ENCODE data around the gene CKB.
A peak's percentile ranks its signal among the peaks of the same experiment; 100 is the strongest.

The CKB gene

DNA sequence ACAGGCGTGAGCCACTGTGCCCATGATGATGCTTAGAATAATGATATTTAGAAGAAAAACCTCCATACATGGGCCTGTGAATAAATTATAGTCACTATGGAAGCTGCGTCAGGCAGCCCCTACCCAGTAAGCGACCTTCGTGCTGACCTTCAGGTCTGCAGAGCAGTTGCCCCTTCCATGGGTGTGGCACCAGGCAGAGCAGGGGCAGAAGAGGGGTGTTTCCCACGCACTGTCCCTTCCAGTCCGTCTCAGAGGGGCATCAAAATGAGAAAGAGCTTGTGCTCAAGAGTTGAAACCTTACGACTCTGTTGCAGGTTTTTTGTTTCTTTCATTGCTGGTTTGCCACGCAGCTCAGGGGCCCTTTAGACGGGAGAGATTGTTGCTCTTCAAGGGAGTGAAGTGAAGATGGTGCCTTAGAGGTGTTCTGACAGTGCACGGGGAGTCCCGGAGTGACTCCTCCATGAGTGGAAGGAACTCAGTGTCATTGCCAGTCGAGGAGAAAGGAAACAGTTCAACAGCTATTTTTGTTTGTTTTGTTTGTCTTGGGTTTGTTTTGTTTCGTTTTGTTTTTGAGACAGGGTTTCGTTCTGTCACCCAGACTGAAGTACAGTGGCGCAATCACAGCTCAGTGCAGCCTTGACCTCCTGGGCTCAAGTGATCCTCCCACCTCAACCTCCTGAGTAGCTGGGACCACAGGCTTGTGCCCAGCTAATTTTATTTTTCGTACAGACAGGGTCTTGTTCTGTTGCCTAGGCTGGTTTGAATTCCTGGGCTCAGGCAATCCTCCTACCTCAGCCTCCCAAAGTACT lies 13.9 kb downstream of the CKB start:
- no peak for DNase-seq (ENCODE audit: low spot score in 2 of 2)
- Mint-ChIP-seq H3K27ac (no peak overlapping the region), H3K36me3 (peaks cover 15% of the 10 kb centered on the region), H3K4me1 (peaks cover 12% of the 10 kb centered on the region), H3K27me3 (no peaks in the 10 kb centered on the region), H3K9me3 (no peaks in the 10 kb centered on the region), H3K4me3 (no peak overlapping the region)
- ATAC-seq (ENCODE audit: low read depth): no peak

DNA sequence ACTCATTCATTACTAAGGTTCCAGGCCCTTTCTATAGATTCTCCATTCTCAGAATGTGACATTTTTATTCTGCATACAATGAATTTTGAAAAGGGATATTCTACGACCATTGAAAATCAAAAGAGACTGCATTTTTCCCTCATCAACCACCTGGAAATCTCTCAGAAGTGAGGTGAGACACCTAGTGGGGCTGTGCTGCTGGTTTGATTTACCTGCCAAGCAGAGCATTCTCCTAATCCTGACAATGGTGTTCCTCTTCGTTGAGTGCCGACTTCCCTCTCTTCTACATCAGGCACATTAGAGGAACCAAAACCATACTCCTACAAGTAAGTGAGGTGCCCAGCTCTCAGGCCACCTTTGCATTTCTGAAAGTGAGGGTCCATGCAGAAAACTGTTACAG lies 14.9 kb downstream of the CKB start:
- Mint-ChIP-seq H3K36me3 (peaks cover 18% of the 10 kb centered on the region), H3K4me3 (no peak overlapping the region), H3K9me3 (no peaks in the 10 kb centered on the region), H3K27me3 (no peaks in the 10 kb centered on the region), H3K4me1 (peaks cover 12% of the 10 kb centered on the region), H3K27ac (no peak overlapping the region)
- no peak for ATAC-seq (ENCODE audit: low read depth)
- no peak for DNase-seq (ENCODE audit: low spot score in 2 of 2)

DNA sequence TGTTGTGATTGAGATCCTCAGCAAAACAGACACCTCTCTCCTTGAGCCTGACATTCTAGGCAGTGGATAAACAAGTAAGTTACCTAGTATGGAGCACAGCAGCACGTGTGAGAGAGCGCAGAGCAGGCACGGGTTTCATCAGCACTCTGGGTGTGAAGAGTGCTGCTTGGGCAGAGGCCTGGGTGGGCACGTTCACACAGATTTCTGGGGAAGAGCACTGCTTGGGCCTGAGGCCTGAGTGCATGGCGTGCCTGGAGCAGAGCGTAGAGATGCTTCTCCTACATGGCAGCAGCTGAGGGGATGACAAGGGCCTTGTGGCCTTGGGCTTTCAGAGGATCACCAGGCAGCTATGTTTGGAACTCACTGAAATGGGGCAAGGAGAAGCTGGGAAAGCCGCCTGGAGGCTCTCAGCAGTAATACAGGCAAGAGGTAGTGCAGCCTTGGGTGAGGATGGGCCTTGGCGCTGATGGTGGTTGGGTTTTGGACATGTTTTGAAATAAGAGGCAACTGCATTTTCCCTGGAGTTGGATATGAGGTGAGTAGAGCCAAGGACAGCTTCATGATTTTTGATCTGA lies 17.6 kb downstream of the CKB start:
- Mint-ChIP-seq H3K36me3 (peaks cover 28% of the 10 kb centered on the region), H3K27me3 (no peaks in the 10 kb centered on the region)

DNA sequence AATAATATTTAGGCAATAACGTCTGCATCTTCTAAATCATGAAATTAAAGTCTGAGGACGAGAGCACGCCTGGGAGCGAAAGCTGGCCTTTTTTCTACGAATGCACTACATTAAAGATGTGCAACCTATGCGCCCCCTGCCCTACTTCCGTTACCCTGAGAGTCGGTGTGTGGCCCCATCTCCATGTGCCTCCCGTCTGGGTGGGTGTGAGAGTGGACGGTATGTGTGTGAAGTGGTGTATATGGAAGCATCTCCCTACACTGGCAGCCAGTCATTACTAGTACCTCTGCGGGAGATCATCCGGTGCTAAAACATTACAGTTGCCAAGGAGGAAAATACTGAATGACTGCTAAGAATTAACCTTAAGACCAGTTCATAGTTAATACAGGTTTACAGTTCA lies 19.3 kb downstream of the CKB start:
- no peaks in the 10 kb centered on the region for H3K9me3 Mint-ChIP-seq

More for the DNA sequence above, 17.6 kb downstream of the CKB start:
- H3K4me3 Mint-ChIP-seq: no peak overlapping the region
- ATAC-seq (ENCODE audit: low read depth) (no peak), DNase-seq (ENCODE audit: low spot score in 2 of 2) (no peak)
- peaks cover 12% of the 10 kb centered on the region for H3K4me1 Mint-ChIP-seq
- H3K27ac Mint-ChIP-seq: peak overlapping the region; percentile 75
- no peaks in the 10 kb centered on the region for H3K9me3 Mint-ChIP-seq

DNA sequence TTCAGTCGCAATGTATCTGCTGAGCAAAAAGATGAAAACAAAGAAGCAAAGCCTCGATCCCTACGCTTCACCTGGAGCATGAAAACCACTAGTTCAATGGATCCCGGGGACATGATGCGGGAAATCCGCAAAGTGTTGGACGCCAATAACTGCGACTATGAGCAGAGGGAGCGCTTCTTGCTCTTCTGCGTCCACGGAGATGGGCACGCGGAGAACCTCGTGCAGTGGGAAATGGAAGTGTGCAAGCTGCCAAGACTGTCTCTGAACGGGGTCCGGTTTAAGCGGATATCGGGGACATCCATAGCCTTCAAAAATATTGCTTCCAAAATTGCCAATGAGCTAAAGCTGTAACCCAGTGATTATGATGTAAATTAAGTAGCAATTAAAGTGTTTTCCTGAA lies 19.8 kb downstream of the CKB start:
- ATAC-seq (ENCODE audit: low read depth) (no peak), DNase-seq (ENCODE audit: low spot score in 2 of 2) (no peak)
- Mint-ChIP-seq H3K27ac (no peak overlapping the region), H3K4me1 (peaks cover 16% of the 10 kb centered on the region), H3K27me3 (no peaks in the 10 kb centered on the region), H3K36me3 (peaks cover 28% of the 10 kb centered on the region), H3K9me3 (no peaks in the 10 kb centered on the region), H3K4me3 (no peak overlapping the region)

More for the DNA sequence above, 19.3 kb downstream of the CKB start:
- H3K27ac Mint-ChIP-seq: no peak overlapping the region
- H3K27me3 Mint-ChIP-seq: no peaks in the 10 kb centered on the region
- peaks cover 16% of the 10 kb centered on the region for H3K4me1 Mint-ChIP-seq
- peaks cover 28% of the 10 kb centered on the region for H3K36me3 Mint-ChIP-seq
- ATAC-seq (ENCODE audit: low read depth): no peak
- DNase-seq (ENCODE audit: low spot score in 2 of 2): no peak
- H3K4me3 Mint-ChIP-seq: no peak overlapping the region

DNA sequence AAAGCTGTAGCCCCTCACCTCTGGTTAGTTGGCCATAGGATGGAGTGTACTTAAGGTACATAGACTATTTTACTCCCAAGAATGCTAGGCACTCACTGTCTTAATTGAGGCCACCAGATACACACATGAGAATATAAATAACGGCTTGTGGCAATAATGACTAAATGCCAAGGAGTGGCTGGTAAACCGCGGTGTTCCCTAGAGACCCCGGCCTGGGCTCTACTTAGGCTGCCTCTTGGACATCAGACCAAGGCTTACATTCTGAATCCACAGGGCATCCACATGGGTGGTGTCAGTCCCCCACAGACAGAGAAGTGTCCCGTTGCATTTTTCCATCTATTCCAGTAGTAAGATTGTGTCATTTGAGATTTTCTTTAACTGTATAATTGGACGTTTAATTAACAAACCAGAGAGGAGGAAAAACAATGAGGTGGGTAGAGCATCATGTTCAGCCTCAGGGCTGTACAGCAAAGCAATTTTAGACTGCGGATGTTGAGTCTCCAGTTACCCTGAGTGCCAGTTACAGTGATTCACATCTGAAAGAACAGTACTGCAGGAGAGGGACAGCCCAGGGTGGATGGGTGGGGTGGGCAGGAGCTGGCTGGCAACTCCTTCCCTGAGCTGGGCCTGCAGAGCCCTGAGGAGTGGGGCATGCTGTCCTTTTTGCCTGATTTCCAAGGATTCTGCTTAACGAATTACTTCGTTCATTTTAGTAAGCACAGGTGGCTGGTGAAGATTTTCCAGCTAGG lies 20.5 kb downstream of the CKB start:
- Mint-ChIP-seq H3K27me3 (no peaks in the 10 kb centered on the region), H3K4me1 (peaks cover 13% of the 10 kb centered on the region), H3K36me3 (peaks cover 28% of the 10 kb centered on the region), H3K27ac (no peak overlapping the region), H3K4me3 (no peak overlapping the region), H3K9me3 (no peaks in the 10 kb centered on the region)
- DNase-seq (ENCODE audit: low spot score in 2 of 2) (no peak), ATAC-seq (ENCODE audit: low read depth) (no peak)

DNA sequence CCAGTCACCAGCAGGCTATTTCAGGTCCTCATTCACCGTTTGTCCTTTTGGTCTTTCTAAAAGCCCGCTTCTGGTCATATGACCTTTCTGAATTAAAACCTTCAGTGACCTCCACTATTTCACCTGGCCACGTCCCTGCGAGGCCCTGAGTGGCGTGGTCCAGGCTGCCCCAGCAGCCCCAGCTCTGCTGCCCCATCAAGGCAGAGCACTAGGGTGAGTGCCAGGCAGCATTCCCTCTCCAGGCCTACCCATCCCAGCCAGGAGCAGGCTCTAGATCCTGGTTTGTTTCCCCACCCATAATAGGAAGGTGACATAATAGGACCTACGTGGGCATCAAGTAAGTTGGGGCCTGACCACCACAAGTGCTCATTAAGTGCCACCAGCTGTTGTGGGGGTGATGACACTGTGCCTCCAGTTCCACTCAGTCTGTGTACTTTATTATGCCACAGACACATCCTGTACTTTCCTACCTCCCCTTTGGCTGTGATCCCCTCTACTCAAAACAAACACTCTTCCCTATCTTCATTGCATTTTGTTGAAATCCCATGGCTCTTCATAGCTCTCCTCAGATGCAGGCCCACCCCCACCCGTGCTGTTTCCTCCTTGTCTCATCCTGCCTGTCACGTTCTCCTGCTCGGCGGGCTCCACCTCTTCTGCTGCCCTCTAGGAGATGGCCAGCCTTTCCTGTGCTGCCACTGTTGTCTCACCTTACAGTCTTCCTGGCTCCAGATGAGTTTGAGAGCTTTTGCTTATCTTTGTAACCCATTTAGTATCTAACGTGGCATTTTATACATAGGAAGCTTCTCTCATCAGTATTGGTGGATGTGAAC lies 21.4 kb downstream of the CKB start:
- Mint-ChIP-seq H3K27me3 (no peaks in the 10 kb centered on the region), H3K4me1 (peaks cover 11% of the 10 kb centered on the region), H3K27ac (no peak overlapping the region), H3K9me3 (no peaks in the 10 kb centered on the region), H3K4me3 (no peak overlapping the region), H3K36me3 (peaks cover 27% of the 10 kb centered on the region)
- DNase-seq (ENCODE audit: low spot score in 2 of 2) (no peak), ATAC-seq (ENCODE audit: low read depth) (no peak)

DNA sequence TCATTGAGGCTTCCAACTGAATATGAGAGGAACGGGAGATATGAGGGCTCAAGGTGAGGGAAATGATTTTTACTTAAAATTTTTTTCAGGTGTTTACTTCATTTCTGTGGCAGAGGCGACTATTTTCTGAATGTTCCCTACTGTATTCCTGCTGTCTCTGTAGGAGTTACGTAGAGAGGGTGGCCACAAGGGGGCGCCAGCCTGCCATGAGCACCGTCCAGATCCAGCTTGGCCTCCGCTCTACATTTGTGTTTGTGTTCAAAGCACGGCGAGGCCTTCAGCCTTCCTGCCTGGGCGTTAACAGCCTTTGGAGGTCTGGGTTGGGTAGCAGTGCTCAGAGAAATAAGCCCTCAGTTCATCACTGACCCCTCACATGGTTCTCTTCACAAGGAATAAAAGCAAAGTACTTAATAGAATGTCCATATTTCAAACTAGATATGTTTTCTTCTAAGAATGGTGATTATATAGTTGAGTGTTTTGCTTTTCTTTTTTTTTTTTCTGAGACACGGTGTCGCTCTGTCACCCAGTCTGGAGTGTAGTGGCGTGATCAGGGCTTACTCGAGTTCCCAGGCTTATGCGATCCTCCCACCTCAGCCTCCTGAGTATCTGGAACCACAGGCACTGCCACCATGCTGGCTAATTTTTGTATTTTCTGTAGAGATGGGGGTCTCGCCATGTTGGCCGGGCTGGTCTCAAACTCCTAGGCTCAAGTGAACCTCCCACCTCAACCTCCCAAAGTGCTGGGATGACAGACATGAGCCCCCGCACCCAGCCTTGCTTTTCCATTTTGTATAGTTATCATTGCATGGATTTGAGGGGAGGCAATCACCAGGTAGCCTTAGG lies 22.3 kb downstream of the CKB start:
- DNase-seq (ENCODE audit: low spot score in 2 of 2) (peak; percentile 67), ATAC-seq (ENCODE audit: low read depth) (peak; percentile 92)
- no peaks in the 10 kb centered on the region for H3K27me3 Mint-ChIP-seq
- H3K27ac Mint-ChIP-seq: peak overlapping the region; percentile 45
- peaks cover 9% of the 10 kb centered on the region for H3K4me1 Mint-ChIP-seq
- peaks cover 24% of the 10 kb centered on the region for H3K36me3 Mint-ChIP-seq
- no peaks in the 10 kb centered on the region for H3K9me3 Mint-ChIP-seq
- no peak overlapping the region for H3K4me3 Mint-ChIP-seq

DNA sequence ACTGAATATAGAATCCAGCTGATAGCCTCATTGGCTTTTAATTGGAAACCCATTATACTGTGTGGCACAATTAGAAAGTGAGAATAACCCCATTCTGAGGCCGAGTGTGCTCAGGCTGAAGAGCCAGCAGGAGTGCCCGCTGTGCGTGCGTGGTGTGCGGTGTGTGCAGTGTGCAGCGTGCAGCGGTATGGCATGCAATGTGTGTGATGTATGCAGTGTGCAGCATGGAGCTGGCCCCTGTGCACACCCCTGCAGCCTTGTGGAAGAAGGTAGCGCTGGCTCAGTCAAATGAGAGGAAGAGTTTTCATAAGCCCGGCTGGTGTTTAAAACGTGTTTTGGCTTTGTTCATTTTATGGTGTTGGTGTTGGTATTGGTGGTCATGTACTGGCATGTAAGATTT lies 22.9 kb downstream of the CKB start:
- DNase-seq (ENCODE audit: low spot score in 2 of 2) (no peak), ATAC-seq (ENCODE audit: low read depth) (no peak)
- H3K4me1 Mint-ChIP-seq: peaks cover 4% of the 10 kb centered on the region
- H3K4me3 Mint-ChIP-seq: no peak overlapping the region
- H3K27ac Mint-ChIP-seq: peak overlapping the region; percentile 45
- H3K9me3 Mint-ChIP-seq: no peaks in the 10 kb centered on the region
- H3K36me3 Mint-ChIP-seq: peaks cover 18% of the 10 kb centered on the region
- no peaks in the 10 kb centered on the region for H3K27me3 Mint-ChIP-seq

DNA sequence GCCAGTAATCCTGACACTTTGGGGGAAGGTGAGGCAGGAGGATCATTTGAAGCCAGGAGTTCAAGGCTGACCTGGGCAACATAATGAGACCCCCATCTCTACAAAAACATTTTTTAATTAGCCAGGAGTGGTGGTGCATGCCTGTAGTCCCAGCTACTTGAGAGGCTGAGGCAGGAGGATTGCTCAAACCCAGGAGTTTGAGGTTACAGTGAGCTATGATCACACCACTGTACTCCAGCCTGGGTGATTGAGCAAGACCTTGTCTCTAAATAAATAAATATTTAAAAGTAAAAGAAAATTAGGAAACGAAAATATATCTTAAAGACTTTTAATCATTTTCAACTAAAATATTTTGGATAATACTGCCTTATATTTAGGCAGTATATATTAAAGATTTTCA lies 25.9 kb downstream of the CKB start:
- Mint-ChIP-seq H3K27ac (no peak overlapping the region), H3K4me1 (peaks cover 4% of the 10 kb centered on the region), H3K9me3 (no peaks in the 10 kb centered on the region), H3K4me3 (no peak overlapping the region), H3K36me3 (peaks cover 7% of the 10 kb centered on the region), H3K27me3 (no peaks in the 10 kb centered on the region)
- ATAC-seq (ENCODE audit: low read depth): no peak
- no peak for DNase-seq (ENCODE audit: low spot score in 2 of 2)

DNA sequence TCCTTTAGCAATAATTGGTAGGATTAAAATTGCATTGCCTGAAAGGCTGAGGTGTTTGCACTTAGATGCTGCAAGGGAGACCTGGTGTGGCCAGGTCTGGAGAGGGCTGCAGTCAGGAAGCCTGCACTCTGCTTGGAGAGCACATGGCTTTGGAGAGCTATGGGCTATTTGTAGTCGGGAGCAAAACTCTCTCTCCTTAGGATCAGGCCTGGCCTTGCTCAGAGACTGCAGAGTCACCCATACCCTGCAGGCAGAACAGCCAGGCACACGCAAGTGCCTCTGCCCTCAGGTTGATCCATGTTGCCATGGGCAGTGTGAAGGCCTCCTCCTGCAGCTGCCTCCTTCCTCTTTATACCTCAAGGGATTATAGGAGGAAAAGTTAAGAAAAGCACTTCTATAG lies 26.8 kb downstream of the CKB start:
- H3K9me3 Mint-ChIP-seq: no peaks in the 10 kb centered on the region
- H3K4me3 Mint-ChIP-seq: no peak overlapping the region
- ATAC-seq (ENCODE audit: low read depth) (no peak), DNase-seq (ENCODE audit: low spot score in 2 of 2) (no peak)
- peaks cover 10% of the 10 kb centered on the region for H3K36me3 Mint-ChIP-seq
- no peaks in the 10 kb centered on the region for H3K27me3 Mint-ChIP-seq
- peaks cover 4% of the 10 kb centered on the region for H3K4me1 Mint-ChIP-seq
- H3K27ac Mint-ChIP-seq: no peak overlapping the region

DNA sequence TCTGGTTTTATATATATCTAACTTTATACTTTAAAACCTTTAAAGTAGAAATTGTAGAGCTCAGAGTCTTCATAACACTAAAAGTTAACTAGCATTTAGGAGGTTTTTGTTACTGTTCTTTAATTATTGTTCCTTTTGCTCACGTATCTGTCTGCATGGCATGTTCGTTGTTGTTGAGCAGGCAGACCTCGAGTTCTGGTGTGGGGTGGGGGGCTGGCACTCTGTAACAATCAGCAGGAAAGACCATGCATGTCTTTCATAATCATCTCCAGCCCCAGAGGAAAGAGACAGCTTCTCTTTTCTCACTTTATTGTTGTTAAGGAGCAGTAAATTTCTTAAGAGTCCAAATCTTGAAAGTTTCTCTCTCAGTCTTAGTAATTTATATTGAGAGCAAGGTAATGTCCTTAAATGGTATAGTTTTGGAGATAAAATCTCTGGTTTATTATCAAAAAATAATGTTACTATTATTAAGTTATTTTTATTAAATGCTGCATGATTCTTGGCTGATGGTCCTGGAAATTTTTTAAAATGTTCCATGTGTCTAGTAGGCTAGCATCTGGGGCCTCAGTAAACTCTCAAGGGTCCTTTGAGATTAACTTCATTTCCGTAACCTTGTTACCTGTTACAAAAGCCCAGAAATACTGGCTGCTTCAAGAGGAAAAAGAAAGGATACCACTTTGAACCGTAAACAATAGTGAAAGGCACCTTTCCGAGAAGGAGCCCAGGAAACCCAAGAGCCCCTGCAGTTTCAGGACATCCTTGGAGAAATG lies 30.3 kb downstream of the CKB start:
- Mint-ChIP-seq H3K27me3 (no peaks in the 10 kb centered on the region), H3K9me3 (no peaks in the 10 kb centered on the region), H3K36me3 (peaks cover 15% of the 10 kb centered on the region), H3K4me3 (no peak overlapping the region), H3K4me1 (no peaks in the 10 kb centered on the region), H3K27ac (no peak overlapping the region)
- no peak for ATAC-seq (ENCODE audit: low read depth)
- DNase-seq (ENCODE audit: low spot score in 2 of 2): no peak
